CD14-positive monocyte (primary cell): ENCODE measurements around the gene PPM1H. TPM values are rescaled to one million over a fixed set of nuclear protein-coding genes. Genes with fewer than 3 reads are reported as not detected.

ENCODE experiments used
- DNase-seq, 3 donors: peaks; one replicate each; pipeline ENCODE4 v3.0.0-alpha.2; 2011 to 2022
- H2AFZ ChIP-seq: 2 replicates; pipeline ENCODE4 v1.6.0; 2012; ENCODE audit warnings: mild to moderate bottlenecking, low read depth, low read length, inconsistent platforms; ENCODE audit not compliant: insufficient read depth, poor library complexity, severe bottlenecking
- H3K27ac ChIP-seq, 2 donors: 1 replicate in 1 of 2; 2 replicates in 1 of 2; pipeline ENCODE4 v1.5.1; 2012 to 2013; ENCODE audit warnings: low read length in 2 of 2, control low read depth in 1 of 2, inconsistent platforms in 1 of 2, low read depth in 1 of 2, mild to moderate bottlenecking in 1 of 2
- H3K27me3 ChIP-seq, 2 donors: one replicate each; pipeline versions ENCODE4 v1.6.0 to v1.6.1; 2011 to 2013; ENCODE audit warnings: low read length in 2 of 2; ENCODE audit not compliant: control insufficient read depth in 2 of 2, insufficient read depth in 2 of 2
- H3K36me3 ChIP-seq, 2 donors: replicated peaks in 1 of 2; 1 replicate in 1 of 2; 2 replicates in 1 of 2; pipeline versions ENCODE4 v1.5.1 to v1.6.1; 2012 to 2013; ENCODE audit warnings: low read length in 2 of 2, control low read depth in 1 of 2, inconsistent platforms in 1 of 2, mild to moderate bottlenecking in 1 of 2; ENCODE audit not compliant: insufficient read depth in 2 of 2, control insufficient read depth in 1 of 2
- H3K4me1 ChIP-seq, 2 donors: 1 replicate in 1 of 2; 2 replicates in 1 of 2; pipeline versions ENCODE4 v1.5.1 to v1.6.1; 2012 to 2013; ENCODE audit warnings: low read length in 2 of 2, control low read depth in 1 of 2, inconsistent platforms in 1 of 2, mild to moderate bottlenecking in 1 of 2, moderate library complexity in 1 of 2; ENCODE audit not compliant: insufficient read depth in 2 of 2, control insufficient read depth in 1 of 2
- H3K4me2 ChIP-seq: replicated peaks from 2 replicates; pipeline ENCODE3; 2012; ENCODE audit warnings: low read length, moderate library complexity, mild to moderate bottlenecking; ENCODE audit not compliant: poor library complexity, severe bottlenecking; ENCODE audit errors: extremely low read depth
- H3K4me3 ChIP-seq, 3 experiments: fragments of 200-600 bp in 1 of 3; sonication (generic) in 1 of 3; replicated peaks in 1 of 3; 1 replicate in 2 of 3; 2 replicates in 1 of 3; pipeline ENCODE4 v1.5.1; 2011 to 2013; ENCODE audit warnings: low read length in 3 of 3, mild to moderate bottlenecking in 3 of 3, control low read depth in 2 of 3, low read depth in 2 of 3, inconsistent platforms in 1 of 3, moderate library complexity in 1 of 3
- H3K79me2 ChIP-seq: 2 replicates; pipeline ENCODE4 v1.6.0; 2012; ENCODE audit warnings: mild to moderate bottlenecking, control low read depth, inconsistent platforms, low read length, moderate library complexity; ENCODE audit not compliant: insufficient read depth
- H3K9ac ChIP-seq: 2 replicates; pipeline ENCODE4 v1.6.0; 2017; ENCODE audit warnings: low read length, mild to moderate bottlenecking; ENCODE audit not compliant: insufficient read depth, poor library complexity, severe bottlenecking
- H3K9me3 ChIP-seq, 2 donors: replicated peaks in 1 of 2; 1 replicate in 1 of 2; 2 replicates in 1 of 2; pipeline versions ENCODE4 v1.5.1 to v1.6.1; 2012 to 2013; ENCODE audit warnings: low read length in 2 of 2, control low read depth in 1 of 2; ENCODE audit not compliant: control insufficient read depth in 1 of 2, insufficient read depth in 1 of 2
- H4K20me1 ChIP-seq: 2 replicates; pipeline ENCODE4 v1.6.0; 2012; ENCODE audit warnings: mild to moderate bottlenecking, low read length, control low read depth, moderate library complexity; ENCODE audit not compliant: insufficient read depth
- H3K27ac Mint-ChIP-seq, 7 donors: one replicate each; pipeline ENCODE4 v1.8.0; 2020; ENCODE audit warnings: mild to moderate bottlenecking in 7 of 7, mixed read lengths in 7 of 7, moderate library complexity in 6 of 7, inconsistent platforms in 2 of 7
- H3K27me3 Mint-ChIP-seq, 3 donors: one replicate each; pipeline ENCODE4 v1.8.0; 2021 to 2022; ENCODE audit warnings: low read depth in 3 of 3, mild to moderate bottlenecking in 3 of 3, mixed read lengths in 3 of 3, moderate library complexity in 3 of 3, inconsistent platforms in 1 of 3
- H3K36me3 Mint-ChIP-seq, 2 donors: one replicate each; pipeline ENCODE4 v1.8.0; 2020; ENCODE audit warnings: mixed read lengths in 2 of 2, inconsistent platforms in 1 of 2, mild to moderate bottlenecking in 1 of 2
- H3K4me1 Mint-ChIP-seq: one replicate; pipeline ENCODE4 v1.8.0; 2020; ENCODE audit warnings: mild to moderate bottlenecking, mixed read lengths
- H3K4me3 Mint-ChIP-seq, 2 donors: one replicate each; pipeline ENCODE4 v1.8.0; 2020; ENCODE audit warnings: mild to moderate bottlenecking in 2 of 2, mixed read lengths in 2 of 2, moderate library complexity in 1 of 2
- H3K9me3 Mint-ChIP-seq, 7 donors: one replicate each; pipeline ENCODE4 v1.8.0; 2020 to 2022; ENCODE audit warnings: mixed read lengths in 7 of 7, mild to moderate bottlenecking in 6 of 7, moderate library complexity in 6 of 7, inconsistent platforms in 2 of 7
- CTCF ChIP-seq: fragments of 200-600 bp; IDR thresholded peaks from one replicate; pipeline ENCODE4 v1.8.0; 2022; ENCODE audit warnings: antibody characterized with exemption, mild to moderate bottlenecking
- WGBS: methylation state at CpG from one replicate; pipeline ENCODE4 v1.1.5; 2013; ENCODE audit warnings: missing lambda C conversion rate; ENCODE audit not compliant: insufficient coverage; 5-methylcytosine and 5-hydroxymethylcytosine counted together
- intact Hi-C, 2 donors: fragments of 100-400 bp; cut with micrococcal nuclease; formaldehyde crosslinking; loops; one replicate each; pipeline versions ENCODE4 v1.15.0 to v1.15.1; 2023
- polyA plus RNA-seq, 3 donors: library from polyadenylated mRNA; depleted of rRNA in 1 of 3; unstranded in 2 of 3; stranded (reverse) in 1 of 3; fragments of 300-500 nt in 2 of 3; fragments of >200 nt in 1 of 3; fragmentation: Illumina TruSeq in 2 of 3; gene quantifications; 1 replicate in 2 of 3; 2 replicates in 1 of 3; pipeline ENCODE4 v1.2.3, GENCODE V29; 2012 to 2021

PPM1H gene
- polyA plus RNA-seq, 3 donors = 1.5 to 2.8 (median 1.9) TPM

DNA sequence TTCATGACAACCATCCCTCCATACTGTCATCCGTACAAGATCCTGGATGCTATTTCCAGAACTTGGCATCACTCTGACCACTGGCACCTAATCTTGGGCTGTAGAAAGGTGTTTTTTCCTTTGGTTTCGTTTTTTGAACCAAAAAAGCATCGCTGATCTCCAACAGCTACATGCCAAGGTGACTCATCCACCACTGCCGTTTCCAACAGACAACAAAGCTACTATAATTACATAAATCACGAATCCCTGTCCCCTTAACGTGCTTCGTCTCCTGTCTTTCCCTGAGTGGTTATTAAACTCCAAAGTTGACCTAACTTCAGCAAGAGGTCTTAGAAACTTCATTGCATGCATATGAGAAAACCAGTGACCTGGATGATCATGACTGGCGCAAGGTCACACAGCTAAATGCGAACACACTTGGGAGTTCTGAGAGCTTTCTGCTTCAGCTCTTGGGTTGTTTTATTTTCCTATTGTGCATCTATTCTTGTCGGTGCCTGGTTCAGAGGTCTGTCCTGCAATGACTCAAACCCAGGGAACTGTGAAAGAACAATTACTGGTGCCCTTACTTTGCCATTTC, 99.9 kb downstream of the PPM1H start:
- 95% methylated on average over 7 of the region's 10 CpGs for WGBS
- Mint-ChIP-seq H3K9me3 (peaks cover 0 to 1% (median 0%) of the 10 kb centered on the region in 7 donors), H3K27me3 (peaks cover 0 to 5% (median 0%) of the 10 kb centered on the region in 3 donors), H3K4me1 (peaks cover under 1% of the 10 kb centered on the region), H3K4me3 (no peak overlapping the region), H3K36me3 (peaks cover 3 to 9% of the 10 kb centered on the region in 2 donors), H3K27ac (no peak overlapping the region)
- no peak overlapping the region for H3K27ac ChIP-seq
- no peaks in the 10 kb centered on the region for H3K79me2 ChIP-seq
- H3K9ac ChIP-seq = no peak overlapping the region
- no peaks in the 10 kb centered on the region for H4K20me1 ChIP-seq
- H3K27me3 ChIP-seq = no peaks in the 10 kb centered on the region
- no peaks in the 10 kb centered on the region for H3K36me3 ChIP-seq
- no peaks in the 10 kb centered on the region for H3K9me3 ChIP-seq
- no peak for DNase-seq
- no peak overlapping the region for H2AFZ ChIP-seq
- intact Hi-C loops = no loop called here
- H3K4me2 ChIP-seq = no peak overlapping the region
- no peaks in the 10 kb centered on the region for H3K4me1 ChIP-seq
- no peak for TF ChIP-seq CTCF
- no peak overlapping the region for H3K4me3 ChIP-seq

- Histone ChIP-seq H3K27ac (no peak overlapping the region), H3K9me3 (no peaks in the 10 kb centered on the region), H3K36me3 (no peaks in the 10 kb centered on the region), H3K4me2 (no peak overlapping the region), H3K9ac (no peak overlapping the region), H3K27me3 (no peaks in the 10 kb centered on the region), H3K79me2 (no peaks in the 10 kb centered on the region), H4K20me1 (no peaks in the 10 kb centered on the region), H2AFZ (no peak overlapping the region), H3K4me3 (no peak overlapping the region), H3K4me1 (no peaks in the 10 kb centered on the region)
- 86% methylated on average over 1 of the region's 4 CpGs for WGBS
- Mint-ChIP-seq H3K27me3 (peaks cover 0 to 5% (median 0%) of the 10 kb centered on the region in 3 donors), H3K4me1 (no peaks in the 10 kb centered on the region), H3K36me3 (peaks cover 3 to 9% of the 10 kb centered on the region in 2 donors), H3K27ac (no peak overlapping the region), H3K9me3 (no peaks in the 10 kb centered on the region), H3K4me3 (no peak overlapping the region)
- TF ChIP-seq CTCF = no peak
- DNase-seq = no peak
- intact Hi-C loops = no loop called here
Measured at GRCh38 chr12:62834406-62834805, 100.5 kb downstream of the PPM1H start.
